GM23338 (cell line): ENCODE data around the gene LCOR. TPM values are rescaled to one million over a fixed set of nuclear protein-coding genes. Genes with fewer than 3 reads are reported as not detected.

ENCODE experiments used
- ATAC-seq: fragments of 200-7000 bp; cut with Tn5 transposase; 3 replicates; pipeline ENCODE4 v1.9.1; 2020
- DNase-seq: peaks from one replicate; pipeline ENCODE4 v3.0.0-alpha.2; 2015; ENCODE audit warnings: low spot score
- H2AFZ ChIP-seq: fragments of 200-600 bp; sonication (generic); 2 replicates; pipeline ENCODE4 v1.8.0; 2016; ENCODE audit warnings: antibody characterized with exemption, mild to moderate bottlenecking, moderate library complexity
- H3F3A ChIP-seq: fragments of 200-600 bp; sonication (generic); replicated peaks from 2 replicates; pipeline ENCODE4 v1.8.0; 2017; ENCODE audit warnings: antibody characterized with exemption, mixed run types, low read depth
- H3K27ac ChIP-seq: fragments of 200-600 bp; sonication (generic); 2 replicates; pipeline ENCODE4 v1.6.1; 2016; ENCODE audit warnings: low read depth
- H3K27me3 ChIP-seq: fragments of 200-600 bp; sonication (generic); 2 replicates; pipeline ENCODE4 v1.8.0; 2016; ENCODE audit warnings: mild to moderate bottlenecking, mixed run types, moderate library complexity; ENCODE audit not compliant: insufficient read depth
- H3K36me3 ChIP-seq: fragments of 200-600 bp; sonication (generic); 2 replicates; pipeline ENCODE4 v1.8.0; 2016; ENCODE audit warnings: mild to moderate bottlenecking; ENCODE audit not compliant: insufficient read depth
- H3K4me1 ChIP-seq: fragments of 200-600 bp; sonication (generic); 2 replicates; pipeline ENCODE4 v1.8.0; 2016; ENCODE audit warnings: mild to moderate bottlenecking, moderate library complexity; ENCODE audit not compliant: insufficient read depth
- H3K4me2 ChIP-seq: fragments of 200-600 bp; sonication (generic); 2 replicates; pipeline ENCODE4 v1.7.1; 2017; ENCODE audit warnings: mixed run types
- H3K4me3 ChIP-seq: fragments of 200-600 bp; sonication (generic); 2 replicates; pipeline ENCODE4 v1.6.1; 2016; ENCODE audit warnings: mixed run types
- H3K79me2 ChIP-seq: fragments of 200-600 bp; sonication (generic); replicated peaks from 2 replicates; pipeline ENCODE4 v1.8.0; 2017; ENCODE audit warnings: mild to moderate bottlenecking; ENCODE audit not compliant: insufficient read depth
- H3K9me2 ChIP-seq: fragments of 200-600 bp; sonication (generic); 2 replicates; pipeline ENCODE4 v1.8.0; 2017; ENCODE audit not compliant: insufficient read depth
- H4K20me1 ChIP-seq: fragments of 200-600 bp; sonication (generic); replicated peaks from 2 replicates; pipeline ENCODE4 v1.8.0; 2017; ENCODE audit warnings: mild to moderate bottlenecking; ENCODE audit not compliant: insufficient read depth
- H3K27ac Mint-ChIP-seq: 2 replicates; pipeline ENCODE4 v1.8.0; 2020; ENCODE audit warnings: inconsistent platforms, mild to moderate bottlenecking, moderate library complexity, mixed read lengths
- H3K27me3 Mint-ChIP-seq: 3 replicates; pipeline ENCODE4 v1.8.0; 2022; ENCODE audit warnings: low read depth, mild to moderate bottlenecking, moderate library complexity, mixed read lengths, inconsistent platforms; ENCODE audit not compliant: insufficient read depth, poor library complexity
- H3K36me3 Mint-ChIP-seq: 3 replicates; pipeline ENCODE4 v1.8.0; 2021; ENCODE audit warnings: low read depth, mild to moderate bottlenecking, inconsistent platforms, moderate library complexity, mixed read lengths
- H3K4me1 Mint-ChIP-seq: 3 replicates; pipeline ENCODE4 v1.8.0; 2020; ENCODE audit warnings: mild to moderate bottlenecking, inconsistent platforms, mixed read lengths
- H3K4me3 Mint-ChIP-seq: 3 replicates; pipeline ENCODE4 v1.8.0; 2021; ENCODE audit warnings: moderate library complexity, mild to moderate bottlenecking, inconsistent platforms, mixed read lengths
- H3K9me3 Mint-ChIP-seq: 3 replicates; pipeline ENCODE4 v1.8.0; 2020; ENCODE audit warnings: moderate library complexity, mild to moderate bottlenecking, inconsistent platforms, mixed read lengths
- CREB1 ChIP-seq: fragments of 250-450 bp; sonication (Bioruptor Pico); IDR thresholded peaks from 2 replicates; pipeline ENCODE4 v1.5.0; 2020; ENCODE audit warnings: low read depth, mild to moderate bottlenecking, moderate library complexity
- EZH2phosphoT487 ChIP-seq: fragments of 200-600 bp; sonication (generic); IDR thresholded peaks from one replicate; pipeline ENCODE4 v1.8.1; 2018; ENCODE audit warnings: antibody characterized with exemption; ENCODE audit not compliant: unreplicated experiment
- JUNB ChIP-seq: IDR thresholded peaks from one replicate; pipeline ENCODE4 v1.6.1; 2016; ENCODE audit warnings: antibody characterized with exemption; ENCODE audit not compliant: unreplicated experiment
- NANOG ChIP-seq: IDR thresholded peaks from 2 replicates; pipeline ENCODE4 v1.6.1; 2016; ENCODE audit warnings: antibody characterized with exemption, borderline replicate concordance
- STAT1 ChIP-seq: IDR thresholded peaks from one replicate; pipeline ENCODE4 v1.6.1; 2016; ENCODE audit warnings: antibody characterized with exemption; ENCODE audit not compliant: unreplicated experiment
- ZNF114 ChIP-seq: fragments of 250-450 bp; sonication (Bioruptor Pico); IDR thresholded peaks from 2 replicates; pipeline ENCODE4 v1.5.0; 2020; ENCODE audit warnings: mild to moderate bottlenecking, moderate library complexity
- ZNF331 ChIP-seq: fragments of 250-450 bp; sonication (Bioruptor Pico); IDR thresholded peaks from 2 replicates; pipeline ENCODE4 v1.5.0; 2020; ENCODE audit warnings: low read depth, mild to moderate bottlenecking, moderate library complexity
- polyA plus RNA-seq: library from polyadenylated mRNA; unstranded; fragments of >200 nt; fragmentation: Nextera tagmentation; extraction: Ambion mirVana; gene quantifications from 2 replicates; pipeline ENCODE4 v1.2.1, GENCODE V29; 2016
- total RNA-seq: library from RNA; depleted of rRNA; stranded (reverse); fragments of >200 nt; shearing (Covaris generic); gene quantifications from 2 replicates; pipeline ENCODE4 v1.2.3, GENCODE V29; 2014
- TF ChIP-seq, protein P1 (sequence below): IDR thresholded peaks from one replicate; pipeline ENCODE4 v1.6.1; 2018; ENCODE audit warnings: antibody characterized with exemption; ENCODE audit not compliant: unreplicated experiment
- TF ChIP-seq, protein P2 (sequence below): fragments of 250-450 bp; sonication (Bioruptor Pico); IDR thresholded peaks from 2 replicates; pipeline ENCODE4 v1.5.0; 2020; ENCODE audit warnings: mild to moderate bottlenecking, moderate library complexity
- TF ChIP-seq, protein P3 (sequence below): IDR thresholded peaks from 2 replicates; pipeline ENCODE4 v1.6.1; 2016; ENCODE audit warnings: antibody characterized with exemption

The LCOR gene
- total and polyA plus RNA-seq, 2 experiments from 2014 or later = 6.9 to 14.9 TPM

DNA sequence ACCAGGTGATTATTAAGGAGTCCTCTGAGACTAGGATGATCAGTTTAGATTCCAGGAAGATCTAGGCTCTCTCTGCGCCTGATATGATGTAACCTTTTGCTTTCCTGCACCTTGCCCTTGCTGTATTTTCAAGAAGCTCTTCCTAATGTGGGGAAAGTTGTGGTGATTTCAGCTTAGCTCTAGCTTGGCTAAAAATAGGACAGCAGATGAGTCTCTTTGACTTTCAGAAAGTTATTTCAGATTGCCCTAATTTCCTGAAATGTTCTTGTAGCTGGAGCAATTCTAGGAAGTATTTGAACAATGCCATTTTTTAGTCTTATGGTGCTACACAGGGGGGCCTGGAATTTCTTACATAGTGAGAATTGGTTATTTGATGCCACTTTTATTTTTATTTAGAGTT, 3.8 kb downstream of the LCOR start (continued):
- TF ChIP-seq, protein P1, sequence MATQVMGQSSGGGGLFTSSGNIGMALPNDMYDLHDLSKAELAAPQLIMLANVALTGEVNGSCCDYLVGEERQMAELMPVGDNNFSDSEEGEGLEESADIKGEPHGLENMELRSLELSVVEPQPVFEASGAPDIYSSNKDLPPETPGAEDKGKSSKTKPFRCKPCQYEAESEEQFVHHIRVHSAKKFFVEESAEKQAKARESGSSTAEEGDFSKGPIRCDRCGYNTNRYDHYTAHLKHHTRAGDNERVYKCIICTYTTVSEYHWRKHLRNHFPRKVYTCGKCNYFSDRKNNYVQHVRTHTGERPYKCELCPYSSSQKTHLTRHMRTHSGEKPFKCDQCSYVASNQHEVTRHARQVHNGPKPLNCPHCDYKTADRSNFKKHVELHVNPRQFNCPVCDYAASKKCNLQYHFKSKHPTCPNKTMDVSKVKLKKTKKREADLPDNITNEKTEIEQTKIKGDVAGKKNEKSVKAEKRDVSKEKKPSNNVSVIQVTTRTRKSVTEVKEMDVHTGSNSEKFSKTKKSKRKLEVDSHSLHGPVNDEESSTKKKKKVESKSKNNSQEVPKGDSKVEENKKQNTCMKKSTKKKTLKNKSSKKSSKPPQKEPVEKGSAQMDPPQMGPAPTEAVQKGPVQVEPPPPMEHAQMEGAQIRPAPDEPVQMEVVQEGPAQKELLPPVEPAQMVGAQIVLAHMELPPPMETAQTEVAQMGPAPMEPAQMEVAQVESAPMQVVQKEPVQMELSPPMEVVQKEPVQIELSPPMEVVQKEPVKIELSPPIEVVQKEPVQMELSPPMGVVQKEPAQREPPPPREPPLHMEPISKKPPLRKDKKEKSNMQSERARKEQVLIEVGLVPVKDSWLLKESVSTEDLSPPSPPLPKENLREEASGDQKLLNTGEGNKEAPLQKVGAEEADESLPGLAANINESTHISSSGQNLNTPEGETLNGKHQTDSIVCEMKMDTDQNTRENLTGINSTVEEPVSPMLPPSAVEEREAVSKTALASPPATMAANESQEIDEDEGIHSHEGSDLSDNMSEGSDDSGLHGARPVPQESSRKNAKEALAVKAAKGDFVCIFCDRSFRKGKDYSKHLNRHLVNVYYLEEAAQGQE = no peak
- TF ChIP-seq ZNF114 (no peak), EZH2phosphoT487 (no peak), ZNF331 (CRISPR knock-in tag) (no peak), STAT1 (no peak), JUNB (no peak), CREB1 (CRISPR knock-in tag) (no peak)

DNA sequence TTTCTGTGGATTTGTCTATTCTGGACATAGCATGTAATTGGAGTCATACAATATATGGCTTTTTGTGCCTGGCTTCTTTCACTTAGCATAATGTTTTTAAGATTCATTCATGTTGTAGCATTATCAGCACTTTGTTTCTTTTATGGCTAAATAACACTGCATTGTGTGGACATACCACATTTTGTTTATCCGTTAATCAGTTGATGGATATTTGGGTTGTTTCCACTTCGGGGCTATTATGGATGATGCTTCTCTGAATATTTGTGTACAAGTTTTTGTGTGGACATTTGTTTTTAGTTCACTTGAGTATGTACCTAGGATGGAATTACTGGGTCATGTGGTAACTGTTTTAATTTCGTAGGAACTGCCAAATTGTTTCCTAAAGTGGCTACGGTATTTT, 6.4 kb downstream of the LCOR start:
- H3K4me2 ChIP-seq = no peak overlapping the region
- Mint-ChIP-seq H3K9me3 (no peaks in the 10 kb centered on the region), H3K27me3 (peaks cover 11% of the 10 kb centered on the region), H3K4me1 (peaks cover 44% of the 10 kb centered on the region), H3K36me3 (peaks cover 7% of the 10 kb centered on the region), H3K4me3 (no peak overlapping the region), H3K27ac (no peak overlapping the region)
- H3K79me2 ChIP-seq = peaks cover 100% of the 10 kb centered on the region
- H3K4me3 ChIP-seq = no peak overlapping the region
- no peak for ATAC-seq
- DNase-seq = no peak
- peaks cover 44% of the 10 kb centered on the region for H4K20me1 ChIP-seq
- no peak overlapping the region for H3K27ac ChIP-seq
- H3K9me2 ChIP-seq = no peaks in the 10 kb centered on the region
- peaks cover 17% of the 10 kb centered on the region for H3K4me1 ChIP-seq
- no peaks in the 10 kb centered on the region for H3F3A ChIP-seq
- H3K36me3 ChIP-seq = no peaks in the 10 kb centered on the region
- H3K27me3 ChIP-seq = peaks cover 13% of the 10 kb centered on the region
- H2AFZ ChIP-seq = no peak overlapping the region
- TF ChIP-seq, protein P2, sequence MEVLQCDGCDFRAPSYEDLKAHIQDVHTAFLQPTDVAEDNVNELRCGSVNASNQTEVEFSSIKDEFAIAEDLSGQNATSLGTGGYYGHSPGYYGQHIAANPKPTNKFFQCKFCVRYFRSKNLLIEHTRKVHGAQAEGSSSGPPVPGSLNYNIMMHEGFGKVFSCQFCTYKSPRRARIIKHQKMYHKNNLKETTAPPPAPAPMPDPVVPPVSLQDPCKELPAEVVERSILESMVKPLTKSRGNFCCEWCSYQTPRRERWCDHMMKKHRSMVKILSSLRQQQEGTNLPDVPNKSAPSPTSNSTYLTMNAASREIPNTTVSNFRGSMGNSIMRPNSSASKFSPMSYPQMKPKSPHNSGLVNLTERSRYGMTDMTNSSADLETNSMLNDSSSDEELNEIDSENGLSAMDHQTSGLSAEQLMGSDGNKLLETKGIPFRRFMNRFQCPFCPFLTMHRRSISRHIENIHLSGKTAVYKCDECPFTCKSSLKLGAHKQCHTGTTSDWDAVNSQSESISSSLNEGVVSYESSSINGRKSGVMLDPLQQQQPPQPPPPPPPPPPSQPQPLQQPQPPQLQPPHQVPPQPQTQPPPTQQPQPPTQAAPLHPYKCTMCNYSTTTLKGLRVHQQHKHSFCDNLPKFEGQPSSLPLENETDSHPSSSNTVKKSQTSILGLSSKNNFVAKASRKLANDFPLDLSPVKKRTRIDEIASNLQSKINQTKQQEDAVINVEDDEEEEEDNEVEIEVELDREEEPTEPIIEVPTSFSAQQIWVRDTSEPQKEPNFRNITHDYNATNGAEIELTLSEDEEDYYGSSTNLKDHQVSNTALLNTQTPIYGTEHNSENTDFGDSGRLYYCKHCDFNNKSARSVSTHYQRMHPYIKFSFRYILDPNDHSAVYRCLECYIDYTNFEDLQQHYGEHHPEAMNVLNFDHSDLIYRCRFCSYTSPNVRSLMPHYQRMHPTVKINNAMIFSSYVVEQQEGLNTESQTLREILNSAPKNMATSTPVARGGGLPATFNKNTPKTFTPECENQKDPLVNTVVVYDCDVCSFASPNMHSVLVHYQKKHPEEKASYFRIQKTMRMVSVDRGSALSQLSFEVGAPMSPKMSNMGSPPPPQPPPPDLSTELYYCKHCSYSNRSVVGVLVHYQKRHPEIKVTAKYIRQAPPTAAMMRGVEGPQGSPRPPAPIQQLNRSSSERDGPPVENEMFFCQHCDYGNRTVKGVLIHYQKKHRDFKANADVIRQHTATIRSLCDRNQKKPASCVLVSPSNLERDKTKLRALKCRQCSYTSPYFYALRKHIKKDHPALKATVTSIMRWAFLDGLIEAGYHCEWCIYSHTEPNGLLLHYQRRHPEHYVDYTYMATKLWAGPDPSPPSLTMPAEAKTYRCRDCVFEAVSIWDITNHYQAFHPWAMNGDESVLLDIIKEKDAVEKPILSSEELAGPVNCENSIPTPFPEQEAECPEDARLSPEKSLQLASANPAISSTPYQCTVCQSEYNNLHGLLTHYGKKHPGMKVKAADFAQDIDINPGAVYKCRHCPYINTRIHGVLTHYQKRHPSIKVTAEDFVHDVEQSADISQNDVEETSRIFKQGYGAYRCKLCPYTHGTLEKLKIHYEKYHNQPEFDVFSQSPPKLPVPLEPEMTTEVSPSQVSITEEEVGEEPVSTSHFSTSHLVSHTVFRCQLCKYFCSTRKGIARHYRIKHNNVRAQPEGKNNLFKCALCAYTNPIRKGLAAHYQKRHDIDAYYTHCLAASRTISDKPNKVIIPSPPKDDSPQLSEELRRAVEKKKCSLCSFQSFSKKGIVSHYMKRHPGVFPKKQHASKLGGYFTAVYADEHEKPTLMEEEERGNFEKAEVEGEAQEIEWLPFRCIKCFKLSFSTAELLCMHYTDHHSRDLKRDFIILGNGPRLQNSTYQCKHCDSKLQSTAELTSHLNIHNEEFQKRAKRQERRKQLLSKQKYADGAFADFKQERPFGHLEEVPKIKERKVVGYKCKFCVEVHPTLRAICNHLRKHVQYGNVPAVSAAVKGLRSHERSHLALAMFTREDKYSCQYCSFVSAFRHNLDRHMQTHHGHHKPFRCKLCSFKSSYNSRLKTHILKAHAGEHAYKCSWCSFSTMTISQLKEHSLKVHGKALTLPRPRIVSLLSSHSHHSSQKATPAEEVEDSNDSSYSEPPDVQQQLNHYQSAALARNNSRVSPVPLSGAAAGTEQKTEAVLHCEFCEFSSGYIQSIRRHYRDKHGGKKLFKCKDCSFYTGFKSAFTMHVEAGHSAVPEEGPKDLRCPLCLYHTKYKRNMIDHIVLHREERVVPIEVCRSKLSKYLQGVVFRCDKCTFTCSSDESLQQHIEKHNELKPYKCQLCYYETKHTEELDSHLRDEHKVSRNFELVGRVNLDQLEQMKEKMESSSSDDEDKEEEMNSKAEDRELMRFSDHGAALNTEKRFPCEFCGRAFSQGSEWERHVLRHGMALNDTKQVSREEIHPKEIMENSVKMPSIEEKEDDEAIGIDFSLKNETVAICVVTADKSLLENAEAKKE (CRISPR knock-in tag) = no peak
- TF ChIP-seq, protein P3, sequence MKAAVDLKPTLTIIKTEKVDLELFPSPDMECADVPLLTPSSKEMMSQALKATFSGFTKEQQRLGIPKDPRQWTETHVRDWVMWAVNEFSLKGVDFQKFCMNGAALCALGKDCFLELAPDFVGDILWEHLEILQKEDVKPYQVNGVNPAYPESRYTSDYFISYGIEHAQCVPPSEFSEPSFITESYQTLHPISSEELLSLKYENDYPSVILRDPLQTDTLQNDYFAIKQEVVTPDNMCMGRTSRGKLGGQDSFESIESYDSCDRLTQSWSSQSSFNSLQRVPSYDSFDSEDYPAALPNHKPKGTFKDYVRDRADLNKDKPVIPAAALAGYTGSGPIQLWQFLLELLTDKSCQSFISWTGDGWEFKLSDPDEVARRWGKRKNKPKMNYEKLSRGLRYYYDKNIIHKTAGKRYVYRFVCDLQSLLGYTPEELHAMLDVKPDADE = no peak
- TF ChIP-seq, protein P1 = no peak
- no peak for TF ChIP-seq NANOG
